ENCODE results near the gene PDE10A. TPM values are rescaled to one million over a fixed set of nuclear protein-coding genes. Genes with fewer than 3 reads are reported as not detected.

Gene PDE10A
- total RNA-seq, 2 experiments from 2014 or later = not detected

DNA sequence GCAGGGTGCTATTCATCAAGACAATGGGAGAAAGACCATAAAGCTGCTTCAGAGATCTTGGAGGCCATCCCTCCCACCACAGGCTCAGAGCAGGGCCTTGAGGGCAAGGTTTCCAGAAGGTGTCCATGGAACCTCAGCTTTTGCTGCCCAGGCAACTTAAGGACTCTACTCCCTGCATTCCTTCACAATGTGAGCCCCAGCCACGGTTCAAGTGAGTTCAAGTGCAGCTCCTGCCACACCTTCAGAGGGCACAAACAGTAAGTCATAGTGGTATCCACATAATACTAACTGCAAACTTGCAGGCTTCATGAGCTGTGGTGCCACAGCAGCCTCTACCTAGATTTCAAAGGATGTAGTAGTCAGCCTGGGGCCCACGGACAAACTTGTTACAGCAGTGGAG, 209.6 kb downstream of the PDE10A start:
- no peaks in the 10 kb centered on the region for H3K9me3 Mint-ChIP-seq
- ChIA-PET POLR2A (no interaction called here), CTCF (no interaction called here)
- H3K27ac Mint-ChIP-seq = no peak overlapping the region
- DNase-seq (no peak), ATAC-seq (no peak)
- TF ChIP-seq, protein P1, sequence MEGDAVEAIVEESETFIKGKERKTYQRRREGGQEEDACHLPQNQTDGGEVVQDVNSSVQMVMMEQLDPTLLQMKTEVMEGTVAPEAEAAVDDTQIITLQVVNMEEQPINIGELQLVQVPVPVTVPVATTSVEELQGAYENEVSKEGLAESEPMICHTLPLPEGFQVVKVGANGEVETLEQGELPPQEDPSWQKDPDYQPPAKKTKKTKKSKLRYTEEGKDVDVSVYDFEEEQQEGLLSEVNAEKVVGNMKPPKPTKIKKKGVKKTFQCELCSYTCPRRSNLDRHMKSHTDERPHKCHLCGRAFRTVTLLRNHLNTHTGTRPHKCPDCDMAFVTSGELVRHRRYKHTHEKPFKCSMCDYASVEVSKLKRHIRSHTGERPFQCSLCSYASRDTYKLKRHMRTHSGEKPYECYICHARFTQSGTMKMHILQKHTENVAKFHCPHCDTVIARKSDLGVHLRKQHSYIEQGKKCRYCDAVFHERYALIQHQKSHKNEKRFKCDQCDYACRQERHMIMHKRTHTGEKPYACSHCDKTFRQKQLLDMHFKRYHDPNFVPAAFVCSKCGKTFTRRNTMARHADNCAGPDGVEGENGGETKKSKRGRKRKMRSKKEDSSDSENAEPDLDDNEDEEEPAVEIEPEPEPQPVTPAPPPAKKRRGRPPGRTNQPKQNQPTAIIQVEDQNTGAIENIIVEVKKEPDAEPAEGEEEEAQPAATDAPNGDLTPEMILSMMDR (IDR thresholded peaks at IDR 0.05) = no peak
- no peaks in the 10 kb centered on the region for H3K27me3 Mint-ChIP-seq
- no peaks in the 10 kb centered on the region for H3K4me1 Mint-ChIP-seq (ENCODE audit: low read depth)
- no peak overlapping the region for H3K4me3 Mint-ChIP-seq
- H3K36me3 Mint-ChIP-seq (ENCODE audit: low read depth) = no peaks in the 10 kb centered on the region
- intact Hi-C loops (cut with micrococcal nuclease) = no loop called here

DNA sequence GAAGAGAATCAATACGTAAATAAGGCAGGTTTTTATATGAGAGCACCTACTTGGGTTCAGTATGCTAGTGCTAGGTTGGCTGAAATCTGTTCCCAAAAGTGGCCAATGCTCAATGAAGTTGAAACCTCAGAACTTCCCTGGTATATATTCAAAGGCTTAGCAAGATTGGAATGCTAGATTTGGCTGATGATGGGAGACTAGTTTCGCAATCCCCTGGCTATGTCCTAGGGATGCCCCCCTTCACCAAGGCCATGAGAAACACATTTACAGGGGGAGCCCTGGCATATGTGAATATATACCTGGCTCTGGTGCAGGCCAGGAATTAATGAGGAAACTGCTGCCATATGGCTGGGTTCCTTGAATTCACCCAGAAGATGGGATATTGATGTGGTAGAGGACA, 211.2 kb downstream of the PDE10A start:
- Mint-ChIP-seq H3K9me3 (no peaks in the 10 kb centered on the region), H3K27ac (no peak overlapping the region), H3K27me3 (no peaks in the 10 kb centered on the region), H3K4me1 (ENCODE audit: low read depth) (no peaks in the 10 kb centered on the region), H3K4me3 (no peak overlapping the region), H3K36me3 (ENCODE audit: low read depth) (no peaks in the 10 kb centered on the region)
- no peak for ATAC-seq
- CTCF ChIA-PET = no interaction called here
- intact Hi-C loops (cut with micrococcal nuclease) = no loop called here
- POLR2A ChIA-PET = no interaction called here
- DNase-seq = no peak
- TF ChIP-seq, protein P1 (IDR thresholded peaks at IDR 0.05) = no peak

DNA sequence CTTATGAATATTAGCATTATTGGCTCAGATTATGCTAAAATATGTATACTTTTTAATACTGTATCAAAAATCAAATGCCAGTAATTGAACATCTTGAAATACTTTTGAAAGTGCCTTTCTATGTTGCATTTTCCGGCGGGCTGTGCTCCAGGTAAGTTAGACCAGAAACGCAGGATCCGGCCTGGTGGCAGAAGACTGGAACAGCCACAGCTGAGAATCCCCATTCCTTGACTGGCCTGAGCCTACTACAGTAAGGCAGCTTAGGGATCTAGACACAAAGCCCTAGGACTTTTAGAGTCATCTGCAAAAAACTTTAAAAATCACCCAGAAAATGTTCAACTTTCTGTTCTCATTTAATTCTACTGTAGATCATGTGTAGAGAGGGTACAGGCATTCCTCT, 214.8 kb downstream of the PDE10A start:
- Mint-ChIP-seq H3K27me3 (no peaks in the 10 kb centered on the region), H3K4me3 (no peak overlapping the region), H3K36me3 (ENCODE audit: low read depth) (no peaks in the 10 kb centered on the region), H3K27ac (no peak overlapping the region), H3K9me3 (peaks cover 3% of the 10 kb centered on the region), H3K4me1 (ENCODE audit: low read depth) (no peaks in the 10 kb centered on the region)
- no peak for ATAC-seq
- intact Hi-C loops (cut with micrococcal nuclease) = no loop called here
- TF ChIP-seq, protein P1 (IDR thresholded peaks at IDR 0.05) = no peak
- CTCF ChIA-PET = interaction anchor here (1.6 to 2.1 kb wide), 2 partner anchors 8 to 9 kb away, joined by 7 to 8 read pairs; no protein-coding TSS in a partner anchor
- POLR2A ChIA-PET = no interaction called here
- no peak for DNase-seq

DNA sequence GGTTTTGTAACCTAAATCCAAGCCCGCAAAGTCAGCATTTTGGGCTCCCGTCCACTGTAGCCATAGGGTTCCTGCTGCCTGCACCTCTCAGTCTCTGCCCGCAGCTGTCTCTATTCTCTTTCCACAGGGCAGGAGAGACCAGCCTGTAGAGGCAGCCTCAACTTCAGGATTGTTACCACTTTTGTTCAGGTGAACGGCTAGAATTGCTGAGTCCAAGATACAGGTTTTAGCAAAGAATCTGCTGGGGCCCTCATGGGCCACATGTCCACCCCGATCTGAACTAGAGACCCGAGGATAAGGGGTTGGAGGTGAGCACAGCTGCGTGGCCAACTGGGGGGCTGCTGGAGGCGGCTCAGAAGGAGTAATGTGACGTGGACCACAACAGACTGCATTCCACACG, 215.9 kb downstream of the PDE10A start:
- Mint-ChIP-seq H3K27me3 (no peaks in the 10 kb centered on the region), H3K36me3 (ENCODE audit: low read depth) (no peaks in the 10 kb centered on the region), H3K4me3 (no peak overlapping the region), H3K4me1 (ENCODE audit: low read depth) (no peaks in the 10 kb centered on the region), H3K9me3 (peaks cover 5% of the 10 kb centered on the region), H3K27ac (no peak overlapping the region)
- ATAC-seq (no peak), DNase-seq (no peak)
- CTCF ChIA-PET = interaction anchor here (2.1 kb wide), 1 partner anchor 10 kb away, joined by 7 read pairs; no protein-coding TSS in a partner anchor
- TF ChIP-seq, protein P1 (IDR thresholded peaks at IDR 0.05) = no peak
- intact Hi-C loops (cut with micrococcal nuclease) = no loop called here
- POLR2A ChIA-PET = no interaction called here

DNA sequence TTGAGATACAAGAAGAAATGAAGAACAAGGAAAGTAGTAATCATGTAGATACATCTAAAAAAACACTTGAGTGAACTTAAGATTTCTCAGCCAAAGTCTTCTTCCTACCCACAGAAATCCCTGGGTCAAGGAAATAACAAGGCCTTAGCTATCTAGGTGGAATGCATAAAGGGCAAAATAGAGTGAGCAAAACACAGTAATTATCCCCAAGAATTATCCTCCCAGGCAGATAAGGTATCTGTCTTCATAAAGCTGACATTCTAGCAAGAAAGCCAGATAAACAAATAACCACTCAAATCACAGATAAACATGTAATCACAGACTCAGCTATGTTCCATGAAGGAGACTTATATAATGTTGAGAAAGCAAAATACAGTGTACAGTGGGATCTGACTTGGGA, 216.7 kb downstream of the PDE10A start:
- DNase-seq (no peak), ATAC-seq (no peak)
- CTCF ChIA-PET = no interaction called here
- H3K27ac Mint-ChIP-seq = no peak overlapping the region
- TF ChIP-seq, protein P1 (IDR thresholded peaks at IDR 0.05) = no peak
- H3K36me3 Mint-ChIP-seq (ENCODE audit: low read depth) = no peaks in the 10 kb centered on the region
- no peak overlapping the region for H3K4me3 Mint-ChIP-seq
- no peaks in the 10 kb centered on the region for H3K27me3 Mint-ChIP-seq
- POLR2A ChIA-PET = no interaction called here
- intact Hi-C loops (cut with micrococcal nuclease) = no loop called here
- no peaks in the 10 kb centered on the region for H3K4me1 Mint-ChIP-seq (ENCODE audit: low read depth)
- peaks cover 5% of the 10 kb centered on the region for H3K9me3 Mint-ChIP-seq

All from activated CD8-positive, alpha-beta T cell treated with anti-CD3 and anti-CD28 coated beads for 36 hours (primary cell).